Stimulated activated CD4-positive, alpha-beta T cell treated with anti-CD3 and anti-CD28 coated beads, Interleukin-15, amount 100 ng/mL, for 48 hours (primary cell): Measurements from ENCODE around the gene IGFBP7.

Experiments used
- DNase-seq, 2 donors: peaks; one replicate each; pipeline ENCODE4 v3.0.0-alpha.2; 2020; ENCODE audit warnings: low read depth in 2 of 2

Gene IGFBP7

GRCh38 chr4:57098415-57098814, 11.8 kb downstream of the IGFBP7 start:
- DNase-seq, result no peak

DNA sequence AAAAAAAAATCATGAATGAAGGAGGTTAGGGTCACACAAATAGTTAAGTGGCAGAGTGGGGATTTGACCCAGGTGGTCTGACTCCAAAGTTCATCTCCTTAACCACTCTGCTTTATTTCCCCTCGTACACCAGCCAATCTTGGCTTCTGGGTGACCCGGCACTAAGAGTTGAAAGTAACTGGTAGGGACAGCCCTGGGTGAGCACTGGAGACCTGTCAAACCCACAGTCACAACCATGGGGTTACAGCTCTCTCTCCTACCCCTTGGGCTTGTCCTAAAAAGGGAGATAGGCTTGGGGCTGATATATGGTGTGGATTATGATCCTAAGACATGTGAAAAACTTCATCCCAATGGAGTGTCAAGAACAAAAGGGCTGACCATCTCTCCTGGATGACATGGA, 12.5 kb downstream of the IGFBP7 start:
- DNase-seq, result no peak

- no peak for DNase-seq
These were observed 14.2 kb downstream of the IGFBP7 start for GRCh38 chr4:57095956-57096355.

DNA sequence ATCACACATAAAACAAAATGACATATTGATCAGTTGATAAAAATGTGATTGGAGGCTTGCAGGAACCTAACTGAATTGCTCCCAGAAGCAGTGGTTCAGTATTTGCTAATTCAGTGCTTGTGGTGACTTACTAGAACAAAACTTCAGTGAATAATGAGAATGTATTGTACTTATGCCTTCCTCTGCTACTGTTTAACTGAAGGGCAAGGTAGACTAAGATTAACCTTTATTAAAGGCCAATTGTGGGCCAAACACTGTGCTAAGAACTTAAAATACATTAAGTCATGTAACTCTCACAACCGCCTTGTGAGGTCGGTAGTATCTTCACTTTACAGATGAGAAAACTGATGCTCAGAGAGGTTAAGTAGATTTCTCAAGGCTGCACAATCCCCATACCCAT, 14.9 kb downstream of the IGFBP7 start:
- DNase-seq, result no peak

DNA sequence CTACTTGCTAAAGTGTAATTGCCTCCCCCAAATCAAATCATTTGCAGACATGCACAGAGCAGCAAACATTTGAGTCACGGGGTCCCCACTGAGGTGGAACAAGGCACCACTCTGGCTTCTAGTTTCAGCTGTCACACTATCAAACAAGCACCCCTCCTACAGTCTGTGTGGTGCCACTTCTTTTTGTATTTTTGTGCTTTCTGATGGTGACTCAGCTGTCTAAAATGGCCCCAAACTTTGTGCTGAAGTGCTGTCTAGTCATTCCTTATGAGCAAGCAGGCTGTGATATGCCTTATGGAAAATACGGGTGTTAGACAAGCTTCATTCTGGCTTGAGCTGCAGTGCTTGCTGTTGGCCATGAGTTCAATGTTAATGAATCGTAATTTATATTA, 15.4 kb downstream of the IGFBP7 start:
- no peak for DNase-seq

GRCh38 chr4:57093845-57094831, 16.0 kb downstream of the IGFBP7 start:
- no peak for DNase-seq

- DNase-seq, result no peak
These were observed 18.5 kb downstream of the IGFBP7 start for GRCh38 chr4:57091657-57092162.

- no peak for DNase-seq
These were observed 20.1 kb downstream of the IGFBP7 start for GRCh38 chr4:57090079-57090478.

GRCh38 chr4:57089549-57089948, 20.6 kb downstream of the IGFBP7 start:
- DNase-seq, result no peak

DNA sequence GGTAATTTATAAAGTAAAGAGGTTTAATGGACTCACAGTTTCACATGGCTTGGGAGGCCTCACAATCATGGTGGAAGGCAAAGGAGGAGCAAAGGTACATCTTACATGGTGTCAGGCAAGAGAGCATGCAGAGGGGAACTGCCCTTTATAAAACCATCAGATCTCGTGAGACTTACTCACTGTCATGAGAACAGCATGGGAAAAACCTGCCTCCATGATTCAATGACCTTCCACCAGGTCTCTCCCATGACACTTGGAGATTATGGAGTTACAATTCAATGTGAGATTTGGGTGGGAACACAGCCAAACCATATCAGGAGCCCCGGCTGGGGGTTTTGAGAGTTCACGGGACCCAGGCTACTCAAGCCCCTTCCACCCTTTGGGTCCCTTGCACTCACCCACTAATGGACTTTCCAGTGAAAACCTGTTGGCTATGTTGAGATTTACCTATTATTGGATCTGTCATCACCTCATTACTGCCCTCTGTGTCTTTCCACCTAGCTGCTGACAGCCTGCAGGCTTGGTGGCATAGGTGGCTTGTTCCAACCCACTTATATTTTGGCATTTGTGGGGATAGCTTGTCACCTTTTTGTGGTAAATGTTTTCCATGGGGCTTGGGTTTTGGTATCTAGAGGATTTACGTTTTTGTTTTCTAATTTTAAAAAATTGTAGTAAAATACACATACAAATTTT, 24.0 kb downstream of the IGFBP7 start:
- DNase-seq, result no peak

GRCh38 chr4:57085278-57085677, 24.9 kb downstream of the IGFBP7 start:
- DNase-seq, result no peak

- no peak for DNase-seq
These were observed 25.8 kb downstream of the IGFBP7 start for GRCh38 chr4:57084360-57084759.

GRCh38 chr4:57083090-57083489, 27.1 kb downstream of the IGFBP7 start:
- DNase-seq, result no peak

DNA sequence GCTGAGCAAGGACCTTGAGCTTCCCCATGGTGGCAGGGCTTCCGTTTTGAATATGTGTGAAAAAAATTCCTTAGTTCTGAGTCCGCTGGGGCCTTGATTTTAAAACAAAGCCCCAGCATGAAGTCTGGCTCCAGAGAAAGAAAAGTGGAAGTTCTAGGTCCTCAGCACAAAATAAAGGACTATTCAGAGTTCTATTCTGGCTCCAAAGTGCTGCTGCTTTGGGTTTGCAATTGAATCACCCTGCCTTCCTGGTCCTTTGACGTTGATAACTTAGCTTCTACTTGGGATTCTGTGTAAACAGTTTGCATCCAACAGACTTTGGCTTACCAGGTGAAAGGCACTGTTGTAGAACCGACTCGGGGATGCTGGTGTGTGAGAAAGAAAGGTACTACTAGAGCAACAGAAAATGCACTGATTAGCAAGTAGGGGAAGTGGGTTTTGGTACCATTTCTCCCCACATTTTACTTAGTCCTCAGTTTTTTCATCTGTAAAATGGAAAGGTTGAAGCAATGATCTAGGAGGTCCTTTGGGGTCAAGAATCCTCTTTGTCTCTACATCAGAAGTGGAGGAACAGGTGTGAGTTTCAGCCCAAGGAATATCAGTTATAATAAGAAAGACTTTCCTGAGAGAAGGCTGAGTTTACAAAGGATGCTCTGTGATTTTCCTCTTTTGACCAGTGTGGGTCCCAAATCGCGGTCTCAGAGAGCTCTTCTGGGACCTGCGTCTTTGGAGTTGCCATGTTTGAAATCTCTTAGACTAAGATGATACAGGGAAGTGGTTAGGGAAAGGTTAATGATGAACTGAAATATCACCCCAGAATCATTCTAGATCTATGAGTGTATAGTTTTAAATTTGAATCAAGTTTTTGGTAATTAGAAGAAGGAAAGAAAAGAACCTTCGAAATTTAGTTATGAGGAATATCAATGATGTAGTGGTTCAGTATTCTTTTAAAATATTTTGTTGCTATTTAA, 28.2 kb downstream of the IGFBP7 start:
- no peak for DNase-seq

DNA sequence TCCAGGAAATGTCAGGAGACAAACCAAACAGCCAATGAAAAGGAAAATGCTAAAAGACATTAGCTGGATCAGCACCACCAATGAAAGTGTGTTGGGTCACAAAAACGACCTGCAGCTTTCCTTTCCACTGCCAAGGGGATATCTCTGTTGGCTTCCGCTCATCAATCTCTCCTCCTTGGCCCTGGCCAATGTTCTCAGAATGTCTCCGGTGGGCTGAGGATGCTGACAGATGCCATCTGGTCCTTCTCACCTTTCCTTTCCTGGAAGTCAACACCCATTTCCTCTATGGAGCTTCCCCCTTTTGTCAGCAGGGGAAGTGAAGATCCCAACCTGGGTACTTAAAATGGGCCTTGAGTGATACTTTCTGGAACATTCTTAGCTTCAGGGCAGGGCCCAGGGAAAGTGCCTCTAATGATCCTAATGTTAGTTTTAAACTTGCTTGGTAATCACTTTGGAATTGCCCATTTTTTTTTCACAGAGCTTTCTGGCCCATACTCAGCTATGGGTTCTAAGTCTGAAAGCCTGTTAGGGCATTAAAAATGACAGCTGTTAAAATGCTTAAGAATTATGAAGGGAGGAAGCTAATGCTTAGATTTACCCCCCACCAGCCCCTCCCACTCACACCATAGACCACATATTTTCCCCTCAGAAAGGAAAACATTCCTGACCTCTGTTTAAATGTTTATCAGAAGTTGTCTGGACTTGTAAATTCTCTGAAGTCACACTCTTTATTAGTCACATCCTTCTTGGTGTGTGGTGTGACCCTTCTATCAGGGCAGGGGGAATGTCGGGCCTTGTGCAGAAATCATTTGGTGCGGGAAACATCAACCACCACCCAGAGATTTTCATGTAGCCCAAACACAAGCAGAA, 29.2 kb downstream of the IGFBP7 start:
- DNase-seq, result no peak

GRCh38 chr4:57078685-57079521, 31.3 kb downstream of the IGFBP7 start:
- no peak for DNase-seq

- DNase-seq, result no peak
These were observed 32.4 kb downstream of the IGFBP7 start for GRCh38 chr4:57077550-57078343.

DNA sequence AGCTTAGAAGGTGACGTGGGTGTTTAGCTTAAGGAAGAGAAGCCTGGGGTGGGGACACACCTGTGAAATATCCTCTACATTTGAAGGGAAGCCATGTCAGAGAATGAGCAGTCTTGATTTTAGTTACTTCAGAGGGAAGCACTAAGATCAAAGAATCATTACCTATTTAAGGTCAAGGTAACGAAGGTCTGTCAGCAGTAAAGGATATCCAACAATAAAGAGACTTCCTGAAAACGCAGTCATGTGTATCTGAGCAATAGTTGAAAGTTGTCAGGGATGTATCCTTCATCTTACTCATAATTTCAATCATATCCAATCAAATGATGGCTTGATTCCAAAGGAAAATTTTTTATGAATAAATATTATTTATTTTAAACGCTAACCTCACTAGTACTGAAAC, 33.5 kb downstream of the IGFBP7 start:
- DNase-seq, result no peak

DNA sequence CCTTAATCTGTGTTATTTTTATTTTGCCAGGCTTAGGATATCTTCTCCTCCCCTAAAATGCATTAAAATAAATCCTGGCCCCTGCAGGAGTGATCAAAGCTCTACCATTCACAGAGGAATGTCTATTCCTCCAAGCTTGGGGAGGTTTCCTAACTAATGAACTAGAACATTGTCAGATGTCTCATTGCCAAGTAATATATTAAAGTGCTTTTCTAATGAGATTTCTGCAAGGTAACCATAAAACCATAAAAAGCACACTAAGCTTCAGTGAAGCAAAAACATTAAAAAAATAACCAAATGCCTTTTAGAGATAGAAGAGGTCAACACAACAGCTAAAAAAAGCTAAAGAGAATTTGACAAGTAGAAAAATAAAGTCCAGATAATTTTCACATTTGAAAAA, 34.8 kb downstream of the IGFBP7 start:
- DNase-seq, result no peak
